ENCODE data around the gene ALK.
"Not testable (repeated sequence)": the region's sequence is repeated elsewhere in the genome, so short reads cannot be mapped to it uniquely, and the experiment has no call there.

ALK gene

GRCh38 chr2:29837925-29838324 is 83.5 kb downstream of the ALK start:
- Mint-ChIP-seq H3K4me1 (ENCODE audit: low read depth) (no peaks in the 10 kb centered on the region), H3K9me3 (ENCODE audit: low read depth) (peaks cover 17% of the 10 kb centered on the region)

GRCh38 chr2:29834624-29835023 is 86.8 kb downstream of the ALK start:
- Mint-ChIP-seq H3K4me1 (ENCODE audit: low read depth) (no peaks in the 10 kb centered on the region), H3K36me3 (no peaks in the 10 kb centered on the region), H3K27me3 (peaks cover 6% of the 10 kb centered on the region), H3K4me3 (no peak overlapping the region), H3K9me3 (ENCODE audit: low read depth) (peaks cover 17% of the 10 kb centered on the region), H3K27ac (no peak overlapping the region)

More at GRCh38 chr2:29837925-29838324, 83.5 kb downstream of the ALK start:
- H3K4me3 Mint-ChIP-seq = no peak overlapping the region
- no peak overlapping the region for H3K27ac Mint-ChIP-seq
- no peaks in the 10 kb centered on the region for H3K36me3 Mint-ChIP-seq
- H3K27me3 Mint-ChIP-seq = peaks cover 10% of the 10 kb centered on the region

GRCh38 chr2:29834036-29834540 is 87.3 kb downstream of the ALK start:
- no peak overlapping the region for H3K4me3 Mint-ChIP-seq
- H3K27ac Mint-ChIP-seq = no peak overlapping the region
- peaks cover 6% of the 10 kb centered on the region for H3K27me3 Mint-ChIP-seq
- no peaks in the 10 kb centered on the region for H3K4me1 Mint-ChIP-seq (ENCODE audit: low read depth)
- no peaks in the 10 kb centered on the region for H3K36me3 Mint-ChIP-seq
- H3K9me3 Mint-ChIP-seq (ENCODE audit: low read depth) = peaks cover 17% of the 10 kb centered on the region

- Mint-ChIP-seq H3K4me3 (no peak overlapping the region), H3K36me3 (no peaks in the 10 kb centered on the region), H3K27me3 (peaks cover 6% of the 10 kb centered on the region), H3K4me1 (ENCODE audit: low read depth) (no peaks in the 10 kb centered on the region), H3K27ac (no peak overlapping the region), H3K9me3 (ENCODE audit: low read depth) (no peaks in the 10 kb centered on the region)
Observed at GRCh38 chr2:29831560-29831959, 89.8 kb downstream of the ALK start.

GRCh38 chr2:29829841-29830240 is 91.5 kb downstream of the ALK start:
- H3K27me3 Mint-ChIP-seq = peaks cover 17% of the 10 kb centered on the region
- no peaks in the 10 kb centered on the region for H3K9me3 Mint-ChIP-seq (ENCODE audit: low read depth)
- H3K36me3 Mint-ChIP-seq = no peaks in the 10 kb centered on the region
- H3K27ac Mint-ChIP-seq = no peak overlapping the region
- H3K4me3 Mint-ChIP-seq = no peak overlapping the region
- H3K4me1 Mint-ChIP-seq (ENCODE audit: low read depth) = no peaks in the 10 kb centered on the region

GRCh38 chr2:29824145-29824544 is 97.2 kb downstream of the ALK start:
- not testable (repeated sequence) for H3K36me3 Mint-ChIP-seq; H3K4me1 Mint-ChIP-seq (ENCODE audit: low read depth); H3K27ac Mint-ChIP-seq; H3K9me3 Mint-ChIP-seq (ENCODE audit: low read depth); H3K4me3 Mint-ChIP-seq
- H3K27me3 Mint-ChIP-seq = peaks cover 14% of the 10 kb centered on the region

GRCh38 chr2:29821591-29821990 is 99.8 kb downstream of the ALK start:
- no peak overlapping the region for H3K27ac Mint-ChIP-seq
- H3K27me3 Mint-ChIP-seq = peaks cover 14% of the 10 kb centered on the region
- H3K4me3 Mint-ChIP-seq = no peak overlapping the region
- no peaks in the 10 kb centered on the region for H3K4me1 Mint-ChIP-seq (ENCODE audit: low read depth)
- H3K9me3 Mint-ChIP-seq (ENCODE audit: low read depth) = no peaks in the 10 kb centered on the region
- H3K36me3 Mint-ChIP-seq = no peaks in the 10 kb centered on the region

GRCh38 chr2:29819570-29819969 is 101.8 kb downstream of the ALK start:
- peaks cover 1% of the 10 kb centered on the region for H3K27me3 Mint-ChIP-seq
- no peak overlapping the region for H3K4me3 Mint-ChIP-seq
- H3K9me3 Mint-ChIP-seq (ENCODE audit: low read depth) = no peaks in the 10 kb centered on the region
- H3K4me1 Mint-ChIP-seq (ENCODE audit: low read depth) = no peaks in the 10 kb centered on the region
- H3K27ac Mint-ChIP-seq = no peak overlapping the region
- H3K36me3 Mint-ChIP-seq = no peaks in the 10 kb centered on the region

GRCh38 chr2:29817801-29818680 is 103.3 kb downstream of the ALK start:
- H3K36me3 Mint-ChIP-seq = no peaks in the 10 kb centered on the region
- no peak overlapping the region for H3K27ac Mint-ChIP-seq
- H3K4me1 Mint-ChIP-seq (ENCODE audit: low read depth) = no peaks in the 10 kb centered on the region
- no peak overlapping the region for H3K4me3 Mint-ChIP-seq
- peaks cover 2% of the 10 kb centered on the region for H3K27me3 Mint-ChIP-seq
- no peaks in the 10 kb centered on the region for H3K9me3 Mint-ChIP-seq (ENCODE audit: low read depth)

- H3K27me3 Mint-ChIP-seq = peaks cover 4% of the 10 kb centered on the region
- no peak overlapping the region for H3K27ac Mint-ChIP-seq
- H3K36me3 Mint-ChIP-seq = no peaks in the 10 kb centered on the region
- H3K4me3 Mint-ChIP-seq = no peak overlapping the region
- H3K9me3 Mint-ChIP-seq (ENCODE audit: low read depth) = no peaks in the 10 kb centered on the region
- H3K4me1 Mint-ChIP-seq (ENCODE audit: low read depth) = no peaks in the 10 kb centered on the region
Observed at GRCh38 chr2:29817299-29817698, 104.1 kb downstream of the ALK start.

GRCh38 chr2:29816651-29817050 is 104.7 kb downstream of the ALK start:
- H3K4me3 Mint-ChIP-seq = no peak overlapping the region
- no peaks in the 10 kb centered on the region for H3K4me1 Mint-ChIP-seq (ENCODE audit: low read depth)
- H3K27me3 Mint-ChIP-seq = peaks cover 4% of the 10 kb centered on the region
- H3K36me3 Mint-ChIP-seq = no peaks in the 10 kb centered on the region
- H3K27ac Mint-ChIP-seq = no peak overlapping the region
- no peaks in the 10 kb centered on the region for H3K9me3 Mint-ChIP-seq (ENCODE audit: low read depth)

GRCh38 chr2:29811378-29811777 is 110.0 kb downstream of the ALK start:
- Mint-ChIP-seq H3K4me1 (ENCODE audit: low read depth) (no peaks in the 10 kb centered on the region), H3K36me3 (no peaks in the 10 kb centered on the region), H3K9me3 (ENCODE audit: low read depth) (no peaks in the 10 kb centered on the region), H3K4me3 (no peak overlapping the region), H3K27me3 (peaks cover 8% of the 10 kb centered on the region), H3K27ac (no peak overlapping the region)

GRCh38 chr2:29810956-29811355 is 110.4 kb downstream of the ALK start:
- no peaks in the 10 kb centered on the region for H3K36me3 Mint-ChIP-seq
- H3K27me3 Mint-ChIP-seq = peaks cover 11% of the 10 kb centered on the region
- no peak overlapping the region for H3K27ac Mint-ChIP-seq
- peaks cover 1% of the 10 kb centered on the region for H3K9me3 Mint-ChIP-seq (ENCODE audit: low read depth)
- H3K4me3 Mint-ChIP-seq = no peak overlapping the region
- H3K4me1 Mint-ChIP-seq (ENCODE audit: low read depth) = no peaks in the 10 kb centered on the region

GRCh38 chr2:29808321-29808720 is 113.1 kb downstream of the ALK start:
- Mint-ChIP-seq H3K4me1 (ENCODE audit: low read depth) (no peaks in the 10 kb centered on the region), H3K27me3 (peaks cover 13% of the 10 kb centered on the region), H3K36me3 (no peaks in the 10 kb centered on the region), H3K9me3 (ENCODE audit: low read depth) (peaks cover 7% of the 10 kb centered on the region), H3K27ac (no peak overlapping the region), H3K4me3 (no peak overlapping the region)

- H3K27me3 Mint-ChIP-seq = peaks cover 12% of the 10 kb centered on the region
Observed at GRCh38 chr2:29807082-29807481, 114.3 kb downstream of the ALK start.

GRCh38 chr2:29806461-29806860 is 114.9 kb downstream of the ALK start:
- Mint-ChIP-seq H3K27me3 (peaks cover 13% of the 10 kb centered on the region), H3K27ac (no peak overlapping the region), H3K4me1 (ENCODE audit: low read depth) (no peaks in the 10 kb centered on the region), H3K36me3 (no peaks in the 10 kb centered on the region), H3K9me3 (ENCODE audit: low read depth) (peaks cover 7% of the 10 kb centered on the region), H3K4me3 (no peak overlapping the region)

More at GRCh38 chr2:29807082-29807481, 114.3 kb downstream of the ALK start:
- no peaks in the 10 kb centered on the region for H3K4me1 Mint-ChIP-seq (ENCODE audit: low read depth)
- no peak overlapping the region for H3K4me3 Mint-ChIP-seq
- H3K9me3 Mint-ChIP-seq (ENCODE audit: low read depth) = peaks cover 7% of the 10 kb centered on the region
- H3K27ac Mint-ChIP-seq = no peak overlapping the region
- no peaks in the 10 kb centered on the region for H3K36me3 Mint-ChIP-seq
